GM13976 (cell line): ENCODE data around the gene ZNF566.

Experiments used
- DNase-seq: peaks from one replicate; pipeline ENCODE4 v3.0.0; 2012; ENCODE audit warnings: low spot score
- CTCF ChIP-seq: IDR thresholded peaks from 2 replicates; pipeline ENCODE4 v1.5.1; 2012; ENCODE audit warnings: borderline replicate concordance, mild to moderate bottlenecking; ENCODE audit not compliant: insufficient read depth; ENCODE audit errors: extremely low read depth, missing control alignments, control extremely low read depth
- in situ Hi-C: fragments of 300-500 bp; cut with MboI; formaldehyde crosslinking; loops from one replicate; pipeline ENCODE4 v1.12.0; 2022; ENCODE audit warnings: low sequenced_read_pairs, mixed read lengths, inconsistent platforms; ENCODE audit not compliant: unreplicated experiment

ZNF566 gene

DNA sequence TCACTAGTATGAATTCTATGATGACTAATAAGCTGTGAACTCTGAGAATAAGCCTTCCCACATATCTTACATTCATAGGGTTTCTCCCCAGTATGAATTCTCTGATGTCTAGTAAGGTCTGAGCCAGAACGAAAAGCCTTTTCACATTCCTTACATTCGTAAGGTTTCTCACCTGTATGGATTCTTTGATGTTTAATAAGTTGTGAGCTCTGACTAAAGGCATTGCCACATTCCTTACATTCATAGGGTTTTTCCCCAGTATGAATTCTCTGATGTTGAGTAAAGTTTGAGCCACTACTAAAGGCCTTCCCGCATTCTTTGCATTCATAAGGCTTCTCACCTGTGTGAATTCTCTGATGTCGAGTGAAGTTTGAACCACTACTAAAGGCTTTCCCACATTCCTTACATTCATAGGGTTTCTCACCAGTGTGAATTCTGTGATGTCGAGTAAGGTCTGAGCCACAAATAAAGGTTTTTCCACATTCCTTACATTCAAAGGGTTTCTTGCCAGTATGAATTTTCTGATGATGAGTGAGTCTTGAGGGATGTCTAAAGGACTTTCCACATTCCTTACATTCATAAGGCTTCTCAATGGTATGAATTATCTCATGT lies 40.2 kb downstream of the ZNF566 start:
- DNase-seq = no peak
- TF ChIP-seq CTCF = no peak
- in situ Hi-C loops = no loop called here

DNA sequence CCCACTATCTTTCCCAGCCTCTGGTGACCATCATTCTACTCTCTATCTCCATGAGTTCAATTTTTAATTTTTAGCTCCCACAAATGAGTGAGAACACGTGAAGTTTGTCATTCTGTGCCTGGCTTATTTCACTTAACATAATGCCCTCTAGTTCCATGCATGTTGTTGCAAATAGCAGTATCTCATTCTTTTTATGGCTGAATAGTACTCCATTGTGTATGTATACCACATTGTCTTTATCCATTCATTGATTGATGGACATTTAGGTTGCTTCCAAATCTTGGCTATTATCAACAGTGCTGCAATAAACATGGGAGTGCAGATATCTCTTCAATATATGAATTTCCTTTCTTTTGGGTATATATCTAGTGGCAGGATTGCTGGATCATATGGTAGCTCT lies 48.0 kb downstream of the ZNF566 start:
- TF ChIP-seq CTCF = no peak
- DNase-seq = no peak
- in situ Hi-C loops = no loop called here

GRCh38 chr19:36436531-36436930 lies 52.8 kb downstream of the ZNF566 start:
- in situ Hi-C loops = no loop called here
- peak; percentile 46 for DNase-seq
- TF ChIP-seq CTCF = no peak

DNA sequence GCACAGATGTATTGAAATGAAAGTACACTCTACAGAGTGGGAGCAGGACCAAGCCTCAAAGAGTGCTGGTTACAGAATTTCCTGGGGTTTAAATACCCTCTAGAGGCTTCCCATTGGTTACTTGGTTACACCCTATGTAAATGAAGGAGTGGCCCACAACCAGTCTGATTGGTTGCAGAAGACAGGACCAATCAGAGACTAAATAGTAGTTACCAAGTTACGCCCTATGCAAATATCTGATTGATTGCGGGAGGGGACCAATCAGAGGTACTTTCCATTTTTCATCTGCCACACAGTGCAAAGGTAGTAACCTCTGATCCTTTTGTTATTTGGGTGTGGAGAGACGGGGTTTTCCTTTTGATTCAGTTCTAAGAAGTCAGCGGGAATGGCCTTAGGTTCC lies 65.4 kb downstream of the ZNF566 start:
- DNase-seq = no peak
- no peak for TF ChIP-seq CTCF
- in situ Hi-C loops = no loop called here

DNA sequence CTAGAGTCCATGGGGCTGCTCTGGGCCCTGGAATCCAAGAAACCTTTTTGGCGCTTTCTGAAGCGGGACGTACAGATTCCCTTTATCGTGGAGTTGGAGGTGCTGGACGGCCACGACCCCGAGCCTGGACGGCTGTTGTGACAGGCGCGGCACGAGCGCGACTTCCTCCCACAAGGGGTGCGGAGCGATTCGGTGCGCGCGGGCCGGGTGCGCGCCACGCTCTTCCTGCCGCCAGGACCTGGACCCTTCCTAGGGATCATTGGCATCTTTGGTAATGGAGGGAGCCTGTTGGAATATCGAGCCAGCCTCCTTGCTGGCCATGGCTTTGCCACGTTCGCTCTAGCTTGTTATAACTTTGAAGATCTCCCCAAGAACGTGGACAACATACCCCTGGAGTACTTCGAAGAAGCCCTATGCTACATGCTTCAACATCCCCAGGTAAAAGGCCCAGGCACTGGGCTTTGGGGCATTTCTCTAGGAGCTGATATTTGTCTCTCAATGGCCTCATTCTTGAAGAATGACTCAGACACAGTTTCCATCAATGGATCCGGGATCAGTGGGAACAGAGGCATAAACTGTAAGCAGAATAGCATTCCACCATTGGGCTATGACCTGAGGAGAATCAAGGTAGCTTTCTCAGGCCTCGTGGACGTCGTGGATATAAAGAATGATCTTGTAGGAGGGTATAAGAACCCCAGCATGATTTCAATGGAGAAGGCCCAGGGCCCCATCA lies 67.4 kb downstream of the ZNF566 start:
- in situ Hi-C loops = no loop called here
- no peak for DNase-seq
- TF ChIP-seq CTCF = no peak

- no peak for DNase-seq
- in situ Hi-C loops = no loop called here
- TF ChIP-seq CTCF = no peak
Measured at GRCh38 chr19:36420961-36421748, 68.2 kb downstream of the ZNF566 start.
